ENCODE measurements around the gene CSTF2T.

GRCh38 chr10:51711519-51711891, 12.1 kb upstream of the CSTF2T start:
- TF ChIP-seq, protein P1, sequence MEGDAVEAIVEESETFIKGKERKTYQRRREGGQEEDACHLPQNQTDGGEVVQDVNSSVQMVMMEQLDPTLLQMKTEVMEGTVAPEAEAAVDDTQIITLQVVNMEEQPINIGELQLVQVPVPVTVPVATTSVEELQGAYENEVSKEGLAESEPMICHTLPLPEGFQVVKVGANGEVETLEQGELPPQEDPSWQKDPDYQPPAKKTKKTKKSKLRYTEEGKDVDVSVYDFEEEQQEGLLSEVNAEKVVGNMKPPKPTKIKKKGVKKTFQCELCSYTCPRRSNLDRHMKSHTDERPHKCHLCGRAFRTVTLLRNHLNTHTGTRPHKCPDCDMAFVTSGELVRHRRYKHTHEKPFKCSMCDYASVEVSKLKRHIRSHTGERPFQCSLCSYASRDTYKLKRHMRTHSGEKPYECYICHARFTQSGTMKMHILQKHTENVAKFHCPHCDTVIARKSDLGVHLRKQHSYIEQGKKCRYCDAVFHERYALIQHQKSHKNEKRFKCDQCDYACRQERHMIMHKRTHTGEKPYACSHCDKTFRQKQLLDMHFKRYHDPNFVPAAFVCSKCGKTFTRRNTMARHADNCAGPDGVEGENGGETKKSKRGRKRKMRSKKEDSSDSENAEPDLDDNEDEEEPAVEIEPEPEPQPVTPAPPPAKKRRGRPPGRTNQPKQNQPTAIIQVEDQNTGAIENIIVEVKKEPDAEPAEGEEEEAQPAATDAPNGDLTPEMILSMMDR (IDR thresholded peaks at IDR 0.05), result no peak
- no peak for TF ChIP-seq POLR2A (IDR thresholded peaks at IDR 0.05)

Data from testis (tissue), 2 donors.